GM18502 (cell line): ENCODE results near the gene PDLIM5.
A peak's percentile ranks its signal among the peaks of the same experiment; 100 is the strongest.
"Not testable (repeated sequence)": the region's sequence is repeated elsewhere in the genome, so short reads cannot be mapped to it uniquely, and the experiment has no call there.

ENCODE experiments used
- ATAC-seq: cut with Tn5 transposase; IDR thresholded peaks from one replicate; pipeline ENCODE4 v1.9.1; 2021; ENCODE audit warnings: mild to moderate bottlenecking; ENCODE audit not compliant: unreplicated experiment, poor library complexity

PDLIM5 gene

GRCh38 chr4:94550352-94550751, 98.6 kb downstream of the PDLIM5 start:
- ATAC-seq, result no peak

GRCh38 chr4:94550851-94551250, 99.1 kb downstream of the PDLIM5 start:
- no peak for ATAC-seq

GRCh38 chr4:94551643-94552564, 100.2 kb downstream of the PDLIM5 start:
- no peak for ATAC-seq

- ATAC-seq, result not testable (repeated sequence)
Measured at GRCh38 chr4:94556047-94556446, 104.3 kb downstream of the PDLIM5 start.

- ATAC-seq, result not testable (repeated sequence)
Measured at GRCh38 chr4:94557632-94558031, 105.9 kb downstream of the PDLIM5 start.

GRCh38 chr4:94558392-94558904, 106.7 kb downstream of the PDLIM5 start:
- no peak for ATAC-seq

- ATAC-seq, result no peak
Measured at GRCh38 chr4:94559351-94559806, 107.6 kb downstream of the PDLIM5 start.

GRCh38 chr4:94561249-94562024, 109.7 kb downstream of the PDLIM5 start:
- no peak for ATAC-seq

- ATAC-seq, result no peak
Measured at GRCh38 chr4:94562285-94562684, 110.5 kb downstream of the PDLIM5 start.

- no peak for ATAC-seq
Measured at GRCh38 chr4:94564252-94564651, 112.5 kb downstream of the PDLIM5 start.

- ATAC-seq, result no peak
Measured at GRCh38 chr4:94566420-94566819, 114.7 kb downstream of the PDLIM5 start.

GRCh38 chr4:94567811-94568210, 116.1 kb downstream of the PDLIM5 start:
- ATAC-seq, result peak; percentile 69

- no peak for ATAC-seq
Measured at GRCh38 chr4:94570558-94570957, 118.8 kb downstream of the PDLIM5 start.

GRCh38 chr4:94571298-94571697, 119.6 kb downstream of the PDLIM5 start:
- no peak for ATAC-seq

GRCh38 chr4:94571715-94572114, 120.0 kb downstream of the PDLIM5 start:
- ATAC-seq, result no peak

- ATAC-seq, result no peak
Measured at GRCh38 chr4:94574050-94574449, 122.3 kb downstream of the PDLIM5 start.

GRCh38 chr4:94574616-94575015, 122.9 kb downstream of the PDLIM5 start:
- ATAC-seq, result no peak

- ATAC-seq, result no peak
Measured at GRCh38 chr4:94575652-94576051, 123.9 kb downstream of the PDLIM5 start.

GRCh38 chr4:94576210-94576609, 124.5 kb downstream of the PDLIM5 start:
- ATAC-seq, result no peak

GRCh38 chr4:94577136-94577535, 125.4 kb downstream of the PDLIM5 start:
- ATAC-seq, result no peak

GRCh38 chr4:94578195-94578594, 126.5 kb downstream of the PDLIM5 start:
- no peak for ATAC-seq
